Panc1 (cell line): Measurements from ENCODE around the gene MEIOB.

ENCODE experiments used
- POLR2AphosphoS5 ChIP-seq: IDR thresholded peaks from 2 replicates; pipeline ENCODE4 v1.6.1; 2012; ENCODE audit warnings: mild to moderate bottlenecking, low read depth, low read length, moderate library complexity
- REST ChIP-seq, 2 experiments: IDR thresholded peaks; 2 replicates each; pipeline ENCODE4 v1.6.1; 2011 to 2012; ENCODE audit warnings: low read depth in 2 of 2, control low read depth in 1 of 2, low read length in 1 of 2, mild to moderate bottlenecking in 1 of 2, moderate library complexity in 1 of 2; ENCODE audit not compliant: insufficient read depth in 1 of 2
- TCF7L2 ChIP-seq: IDR thresholded peaks from 2 replicates; pipeline ENCODE4 v1.6.1; 2011; ENCODE audit warnings: mild to moderate bottlenecking, low read depth, low read length, inconsistent platforms
- TF ChIP-seq, protein P1 (sequence below): fragments of 450-650 bp; IDR thresholded peaks from 2 replicates; pipeline ENCODE4 v1.5.1; 2017; ENCODE audit warnings: mild to moderate bottlenecking

- TF ChIP-seq, protein P1, sequence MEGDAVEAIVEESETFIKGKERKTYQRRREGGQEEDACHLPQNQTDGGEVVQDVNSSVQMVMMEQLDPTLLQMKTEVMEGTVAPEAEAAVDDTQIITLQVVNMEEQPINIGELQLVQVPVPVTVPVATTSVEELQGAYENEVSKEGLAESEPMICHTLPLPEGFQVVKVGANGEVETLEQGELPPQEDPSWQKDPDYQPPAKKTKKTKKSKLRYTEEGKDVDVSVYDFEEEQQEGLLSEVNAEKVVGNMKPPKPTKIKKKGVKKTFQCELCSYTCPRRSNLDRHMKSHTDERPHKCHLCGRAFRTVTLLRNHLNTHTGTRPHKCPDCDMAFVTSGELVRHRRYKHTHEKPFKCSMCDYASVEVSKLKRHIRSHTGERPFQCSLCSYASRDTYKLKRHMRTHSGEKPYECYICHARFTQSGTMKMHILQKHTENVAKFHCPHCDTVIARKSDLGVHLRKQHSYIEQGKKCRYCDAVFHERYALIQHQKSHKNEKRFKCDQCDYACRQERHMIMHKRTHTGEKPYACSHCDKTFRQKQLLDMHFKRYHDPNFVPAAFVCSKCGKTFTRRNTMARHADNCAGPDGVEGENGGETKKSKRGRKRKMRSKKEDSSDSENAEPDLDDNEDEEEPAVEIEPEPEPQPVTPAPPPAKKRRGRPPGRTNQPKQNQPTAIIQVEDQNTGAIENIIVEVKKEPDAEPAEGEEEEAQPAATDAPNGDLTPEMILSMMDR: no peak
- TF ChIP-seq REST (IDR thresholded peaks at IDR 0.05; ENCODE audit: insufficient read depth in 1 of 2, low read depth in 2 of 2, low read length in 1 of 2): no peak
- no peak for TF ChIP-seq POLR2AphosphoS5
- no peak for TF ChIP-seq TCF7L2
Measured at GRCh38 chr16:1859650-1860049, 12.3 kb downstream of the MEIOB start.
